ENCODE results near the gene MYH9.
A peak's percentile ranks its signal among the peaks of the same experiment; 100 is the strongest.

Gene MYH9

DNA sequence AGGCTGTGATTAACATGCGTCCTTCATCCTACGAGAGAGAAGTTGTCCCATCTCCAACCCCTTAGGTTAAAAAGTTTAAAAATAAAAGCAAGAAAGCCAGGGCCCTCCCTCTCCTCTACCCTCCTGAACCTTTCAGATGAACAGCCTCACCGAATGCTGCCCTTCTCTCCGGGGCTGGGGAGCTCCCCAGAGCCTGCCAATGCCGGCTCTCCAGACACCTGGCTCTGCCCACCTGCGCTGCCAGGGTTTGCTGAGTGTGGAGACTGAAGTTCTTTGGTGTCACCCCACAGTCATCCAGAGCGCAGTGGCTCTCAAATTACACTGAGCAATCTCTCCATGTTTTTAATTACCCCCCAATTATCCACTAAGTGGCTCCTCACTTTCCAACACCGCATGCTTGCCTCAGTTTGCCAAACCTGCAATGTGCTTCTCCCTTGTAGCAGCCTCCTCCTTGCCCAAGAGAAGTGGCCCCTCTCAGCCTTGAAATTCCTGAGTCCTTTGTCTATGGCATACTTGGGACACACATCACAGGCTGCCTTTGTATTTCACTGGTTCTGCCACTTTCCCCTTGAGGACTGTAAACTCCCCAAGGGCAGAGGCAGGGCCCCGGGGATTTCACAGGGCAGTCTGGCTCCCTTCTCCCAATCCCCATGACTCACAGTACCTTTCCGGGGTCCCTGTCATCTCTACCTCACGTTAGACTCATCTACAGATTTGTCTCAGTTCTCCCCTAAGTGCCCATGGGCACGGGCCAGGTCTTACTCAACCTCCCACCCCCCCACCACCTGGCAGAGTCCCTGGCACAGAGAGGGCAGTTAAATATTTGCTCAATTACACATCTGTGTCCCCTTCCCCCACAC lies 2.0 kb downstream of the MYH9 start:
- DNase-seq = peak; percentile 80

DNA sequence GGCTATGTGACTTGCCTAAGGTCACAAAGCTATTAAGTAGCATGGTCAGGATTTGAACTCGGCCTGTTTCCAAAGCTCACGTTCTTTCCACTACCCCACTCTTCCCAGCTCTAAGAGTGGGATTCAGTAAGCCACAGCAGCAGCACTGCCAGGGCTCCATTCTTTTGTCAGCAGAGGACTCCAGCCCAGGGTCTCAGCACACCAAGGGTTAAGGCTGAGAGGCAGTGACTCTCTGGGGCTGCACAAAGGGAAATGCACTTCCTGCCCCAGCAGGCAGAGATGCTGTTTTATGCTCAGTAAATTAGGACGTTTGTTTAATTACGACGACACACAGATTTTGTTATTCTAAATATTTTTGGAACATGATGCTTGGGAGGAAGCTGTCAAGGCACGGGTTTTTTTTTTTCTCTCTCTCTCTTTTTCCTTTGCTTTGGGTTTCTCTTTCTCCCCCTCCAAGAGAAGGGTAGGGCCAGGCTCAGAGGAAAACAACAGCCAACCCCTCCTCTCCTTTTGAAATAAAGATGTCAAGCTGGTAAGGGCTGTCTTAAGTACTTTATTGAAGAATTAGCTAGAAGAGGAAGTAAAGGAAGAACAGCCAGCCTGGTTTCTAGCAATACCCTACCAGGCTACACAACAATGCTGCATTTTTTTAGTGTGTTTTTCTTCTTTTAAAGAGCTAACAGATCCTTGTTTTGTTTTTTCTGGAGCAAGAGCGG lies 2.8 kb downstream of the MYH9 start:
- peak; percentile 15 for DNase-seq

DNA sequence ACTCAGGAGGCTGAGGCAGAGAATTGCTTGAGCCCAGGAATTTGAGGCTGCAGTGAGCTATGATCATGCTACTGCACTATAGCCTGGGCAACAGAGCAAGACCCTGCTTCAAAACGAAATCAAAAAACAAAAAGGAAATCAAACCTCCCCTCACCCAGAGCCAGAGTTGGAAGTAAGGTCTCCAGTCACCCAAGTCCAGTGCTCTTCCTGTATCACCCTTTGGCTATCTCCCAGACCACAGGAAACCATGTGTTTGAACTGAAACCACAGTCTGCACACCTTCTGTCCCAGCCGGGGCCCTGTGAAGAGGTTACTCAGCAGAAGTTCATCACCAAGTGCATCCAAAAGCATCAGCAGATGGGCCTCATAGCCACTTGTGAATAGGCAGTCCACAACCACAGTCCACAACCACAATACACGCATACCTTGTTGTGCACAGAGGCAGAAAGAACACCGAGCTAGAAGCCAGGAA lies 4.6 kb downstream of the MYH9 start:
- peak; percentile 40 for DNase-seq

DNA sequence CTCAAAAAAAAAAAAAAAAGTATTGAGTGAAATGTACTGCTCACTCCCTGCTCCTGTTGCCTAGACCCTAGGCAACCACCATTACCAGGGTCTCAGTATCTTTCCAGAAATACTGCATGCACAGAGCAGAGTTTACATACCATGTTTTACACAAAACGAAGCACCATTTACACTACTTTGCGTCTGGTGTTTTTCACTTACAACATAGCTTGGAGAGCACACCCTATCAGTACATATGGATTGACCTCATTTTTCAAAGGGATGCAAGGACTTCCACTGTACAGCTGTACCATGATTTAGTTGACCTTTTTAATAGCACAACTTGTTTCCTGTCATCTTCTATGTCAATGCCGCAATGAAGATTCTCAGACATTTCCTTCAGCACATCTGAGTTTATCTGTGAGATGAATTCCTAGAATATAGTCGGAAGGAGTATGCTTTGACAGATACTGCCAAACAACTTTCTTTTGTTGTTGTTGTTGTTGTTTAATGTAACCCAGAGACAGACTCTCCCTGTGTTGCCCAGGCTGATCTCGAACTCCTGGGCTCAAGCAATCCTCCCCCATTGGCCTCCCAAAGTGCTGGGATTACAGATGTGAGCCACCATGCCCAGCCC lies 6.1 kb downstream of the MYH9 start:
- no peak for DNase-seq

DNA sequence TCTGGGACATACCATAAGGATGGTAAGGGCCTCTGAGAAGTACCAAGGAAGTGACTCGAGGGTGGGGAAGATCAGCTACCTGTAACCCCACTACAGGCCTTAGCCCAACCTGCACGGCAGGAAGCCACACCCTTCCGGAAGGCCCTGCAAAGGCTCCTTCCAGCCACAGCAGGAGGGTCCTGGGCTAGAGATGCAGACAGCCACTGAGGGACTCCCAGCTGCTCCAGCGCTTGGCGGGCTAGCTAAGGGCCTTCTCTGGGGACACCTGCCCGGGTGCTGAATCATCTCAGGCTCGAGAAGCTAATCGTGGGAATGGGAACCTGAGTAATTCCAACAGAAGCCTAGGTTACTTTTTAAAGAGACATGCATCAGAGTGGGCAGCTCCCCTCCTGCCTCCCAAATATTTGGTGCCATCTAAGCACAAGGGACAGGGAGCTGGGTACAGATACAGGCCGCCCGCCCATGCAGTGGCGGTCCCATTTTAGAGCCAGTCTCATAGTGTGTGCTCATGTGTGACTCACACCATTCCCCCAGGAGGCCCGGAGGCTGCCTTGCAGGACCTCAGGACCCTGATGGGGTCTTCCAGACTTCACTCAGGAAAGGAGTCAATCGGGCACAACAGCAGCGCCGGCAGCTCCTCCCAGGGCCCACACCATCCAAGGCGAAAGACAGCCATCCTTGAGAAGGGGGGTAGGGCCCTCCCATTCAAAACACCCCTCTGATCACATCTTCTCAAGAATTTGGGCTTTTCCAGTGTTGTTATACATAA lies 8.0 kb downstream of the MYH9 start:
- no peak for DNase-seq

DNA sequence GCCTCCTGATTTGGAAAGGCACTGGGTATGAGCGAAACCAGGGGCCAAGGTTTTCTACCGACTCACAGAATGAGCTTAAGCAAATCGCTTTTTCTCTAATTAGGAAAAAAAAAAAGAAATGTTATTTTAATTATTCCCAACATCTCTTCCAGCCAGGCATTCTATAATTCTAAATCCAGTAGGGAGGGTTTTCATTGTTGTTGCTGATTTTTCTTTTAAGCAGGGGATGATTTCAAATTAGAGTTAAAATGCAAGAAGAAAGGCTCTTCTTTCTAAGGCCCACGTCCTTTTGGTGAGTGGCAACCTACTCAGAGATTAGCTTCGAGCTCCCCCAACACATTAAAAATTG lies 8.9 kb downstream of the MYH9 start:
- no peak for DNase-seq

DNA sequence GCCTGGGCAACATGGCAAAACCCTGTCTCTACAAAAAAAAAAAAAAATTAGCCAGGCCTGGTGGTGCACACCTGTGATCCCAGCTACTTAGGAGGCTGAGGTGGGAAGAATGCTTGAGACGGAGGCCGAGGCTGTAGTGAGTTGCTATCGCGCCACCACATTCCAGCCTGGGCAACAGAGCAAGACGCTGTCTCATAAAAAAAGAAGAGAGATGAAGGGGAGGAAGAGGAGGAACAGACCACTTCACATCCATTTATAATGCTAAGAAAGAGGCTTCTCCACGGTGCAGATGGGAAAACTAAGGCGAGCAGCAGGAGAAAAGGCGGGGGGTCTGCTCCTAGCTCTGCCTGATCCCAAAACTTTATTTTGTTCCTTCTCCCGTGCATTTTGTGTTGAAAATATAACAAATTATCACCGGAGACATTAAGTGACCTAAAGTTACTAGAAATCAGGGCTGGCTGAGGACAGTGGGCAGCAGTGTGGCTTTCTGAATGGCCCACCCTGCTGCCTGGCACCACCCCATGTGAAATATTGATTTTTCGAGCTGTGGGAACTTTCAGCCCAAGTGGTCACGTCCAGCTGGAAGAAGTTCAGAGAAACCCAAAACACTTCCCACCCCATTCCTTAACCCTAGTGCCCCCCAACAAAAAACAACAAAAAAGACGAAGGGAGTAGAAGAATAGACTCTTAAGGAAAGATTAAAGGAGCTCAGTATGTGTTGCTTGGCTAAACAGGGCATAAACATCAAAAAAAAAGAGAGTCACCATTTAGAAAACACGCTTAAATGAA lies 9.5 kb downstream of the MYH9 start:
- no peak for DNase-seq

DNA sequence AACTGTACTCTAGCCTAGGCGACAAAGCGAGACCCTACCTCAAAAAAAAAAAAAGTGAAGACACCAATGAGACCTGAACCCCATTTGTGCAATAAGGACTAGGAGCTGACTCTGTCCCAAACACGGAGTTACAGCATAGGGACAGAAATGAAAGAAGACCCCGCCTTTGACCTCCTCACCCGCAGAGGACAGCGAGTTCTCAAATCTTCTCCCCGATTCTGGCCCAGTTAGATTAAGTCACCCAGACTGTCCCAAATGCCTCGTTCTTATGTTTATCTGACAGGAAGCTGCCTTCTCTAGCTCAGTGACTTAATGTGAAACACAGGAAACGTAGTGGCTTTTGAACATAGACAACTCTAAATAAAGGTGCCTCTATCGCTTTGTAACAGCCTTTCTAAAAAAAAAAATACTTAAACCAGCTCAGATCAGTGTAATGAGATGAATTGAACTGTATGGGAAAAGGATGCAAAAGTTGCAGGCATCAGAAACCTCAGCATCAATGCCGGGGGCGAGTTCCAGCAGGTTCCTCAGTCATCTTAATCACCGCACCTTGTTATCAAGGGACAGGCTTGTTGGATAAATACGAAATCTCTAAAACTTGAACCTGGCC lies 10.6 kb downstream of the MYH9 start:
- DNase-seq = no peak

DNA sequence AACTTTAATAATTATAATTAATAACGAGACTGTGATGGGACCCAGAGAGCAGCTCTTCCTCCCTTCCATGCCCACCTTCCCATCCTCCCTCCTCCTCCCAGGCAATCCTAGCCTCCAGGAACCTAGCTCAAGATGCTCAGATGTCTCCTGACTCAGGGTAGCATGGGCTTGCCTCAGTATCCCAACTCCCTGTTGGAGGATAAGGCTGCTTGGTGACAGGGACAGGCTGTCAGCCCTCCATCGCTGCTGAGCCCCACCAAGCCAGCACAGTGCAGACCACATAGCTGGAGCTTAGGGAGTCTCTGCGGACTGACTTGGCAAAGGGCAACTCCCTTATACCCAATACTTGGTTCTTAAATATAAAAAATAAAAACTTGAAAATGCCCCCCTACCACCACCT lies 11.5 kb downstream of the MYH9 start:
- DNase-seq = no peak

DNA sequence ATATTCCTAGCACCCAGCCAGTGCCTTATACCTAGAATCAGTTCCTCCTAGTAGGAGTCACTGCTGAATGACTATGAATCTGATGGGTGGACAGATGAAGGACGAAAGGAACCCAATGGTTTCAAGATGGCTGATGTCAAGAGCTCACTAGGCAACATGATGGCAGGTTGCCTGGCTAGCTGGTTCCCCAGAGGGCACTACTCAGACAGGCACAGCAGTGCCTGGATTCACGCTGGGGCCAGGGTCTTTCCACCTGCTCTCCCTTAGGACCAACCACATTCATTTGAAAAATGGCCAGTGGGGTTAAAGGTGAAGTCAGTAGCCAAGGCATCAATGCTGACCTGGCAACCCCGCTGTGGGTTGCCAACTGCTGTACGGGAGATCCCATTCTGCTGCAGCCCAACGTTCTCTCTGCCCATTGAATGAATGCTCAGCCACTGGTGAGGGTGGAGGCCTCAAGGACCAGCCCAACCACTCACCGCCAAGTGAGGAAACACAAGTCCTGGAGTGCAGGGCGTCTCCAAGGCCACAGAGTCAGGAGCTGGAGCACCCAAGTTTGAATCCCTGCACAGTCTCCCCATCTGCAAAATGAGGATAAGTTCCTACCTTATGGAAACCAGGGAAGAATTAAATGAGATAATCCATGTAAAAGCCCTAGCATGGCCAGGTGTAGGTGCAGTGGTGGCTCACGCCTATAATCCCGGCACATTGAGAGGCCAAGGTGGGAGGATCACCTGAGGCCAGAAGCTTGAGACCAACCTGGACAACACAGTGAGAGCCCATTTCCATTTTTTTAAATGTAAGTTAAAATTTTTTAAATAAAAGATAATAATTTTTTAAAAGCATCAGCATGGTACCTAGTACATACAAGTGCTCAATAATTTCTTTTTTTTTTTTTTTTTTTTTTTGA lies 12.4 kb downstream of the MYH9 start:
- peak; percentile 5 for DNase-seq

DNA sequence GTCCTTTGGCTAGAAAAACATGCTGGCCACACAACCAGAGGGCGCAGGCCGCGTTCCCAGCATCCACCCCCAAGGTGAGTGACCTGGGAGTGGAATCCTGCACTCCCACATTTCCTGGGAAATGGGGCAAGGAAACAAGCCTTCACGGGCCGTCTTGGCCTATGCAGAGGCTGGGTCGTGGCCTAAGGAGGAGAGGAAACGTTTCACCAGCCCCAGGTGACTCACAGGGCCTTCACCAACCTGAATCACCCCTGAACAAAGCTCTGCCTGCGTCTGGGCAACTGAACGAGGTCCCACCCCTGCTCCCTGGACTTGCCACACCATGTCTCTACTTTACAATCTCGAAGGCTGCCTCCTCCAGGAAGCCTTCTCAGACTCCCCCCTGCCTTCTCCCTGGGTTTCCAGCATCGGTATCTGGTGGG lies 13.2 kb downstream of the MYH9 start:
- DNase-seq = peak; percentile 10

DNA sequence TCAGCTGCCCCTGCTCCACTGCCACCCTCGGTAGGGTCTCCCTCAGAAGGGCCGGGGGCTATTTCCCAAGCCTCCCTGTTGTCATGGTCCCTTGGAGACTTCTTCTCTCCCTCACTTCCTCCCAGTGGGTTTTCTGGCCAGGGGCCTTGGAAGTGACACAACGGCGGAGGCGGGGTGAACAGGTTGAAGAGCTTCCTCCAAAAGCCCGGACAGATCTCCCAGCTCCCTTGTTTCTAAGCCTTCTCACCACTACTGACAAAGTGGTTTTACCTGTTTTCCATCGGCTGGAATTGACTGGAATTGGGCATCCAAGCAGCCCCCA lies 14.5 kb downstream of the MYH9 start:
- peak; percentile 70 for DNase-seq

DNA sequence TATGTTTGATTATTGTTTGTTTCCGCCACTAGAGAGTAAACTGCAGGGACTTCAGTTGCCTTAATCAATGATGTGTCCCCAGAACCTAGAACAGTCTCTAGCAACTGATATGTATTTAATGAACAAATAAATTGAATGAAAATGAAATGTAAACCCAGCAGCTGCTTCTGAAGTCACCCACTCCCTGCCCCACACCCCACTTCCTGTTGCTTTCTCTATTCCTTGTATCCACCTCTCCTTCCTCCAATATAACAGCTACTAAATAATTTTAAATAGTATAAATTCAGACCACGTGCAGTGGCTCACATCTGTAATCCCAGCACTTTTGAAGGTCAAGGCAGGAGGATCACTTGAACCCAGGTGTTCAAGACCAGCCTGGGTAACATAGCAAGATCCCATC lies 15.8 kb downstream of the MYH9 start:
- peak; percentile 8 for DNase-seq

DNA sequence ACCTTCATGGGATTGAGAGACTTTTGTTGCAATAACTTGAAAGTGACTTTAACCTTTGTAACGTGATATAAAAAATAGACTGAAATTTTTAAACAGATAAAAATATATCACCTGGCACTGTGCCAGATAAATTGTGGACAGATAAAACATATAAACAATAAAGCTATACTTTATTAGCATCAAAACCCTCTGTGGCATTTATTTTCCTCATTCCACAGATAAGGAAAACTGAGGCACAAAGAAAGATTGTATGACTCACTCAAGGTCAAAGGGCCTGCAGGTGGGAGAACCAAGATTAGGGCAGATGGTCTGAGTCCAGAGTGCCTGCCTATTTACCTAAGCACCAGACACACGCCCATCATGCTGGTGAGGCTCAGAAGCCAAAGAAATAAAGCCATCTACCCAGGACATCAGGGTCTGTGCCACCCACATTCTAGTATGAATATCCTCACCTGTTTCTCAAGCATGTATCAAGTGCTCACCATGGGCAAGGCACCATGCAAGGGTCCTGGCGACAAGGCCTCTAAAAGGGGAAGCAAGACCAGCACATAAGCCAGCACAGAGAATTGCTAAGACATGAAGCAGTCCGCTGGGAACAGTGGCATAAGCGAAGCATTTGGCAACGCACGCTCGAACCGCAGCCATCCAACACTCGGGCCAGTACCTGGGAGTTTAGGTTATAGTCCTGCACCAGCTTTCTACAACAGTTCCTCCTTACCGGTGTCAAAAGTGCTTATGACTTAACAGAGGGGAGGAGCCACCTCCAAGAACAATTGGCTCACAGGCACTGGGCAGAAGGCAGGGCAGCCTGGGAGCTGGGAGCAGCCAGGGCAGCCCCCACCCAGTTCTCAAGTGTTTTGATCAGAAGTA lies 17.6 kb downstream of the MYH9 start:
- peak; percentile 66 for DNase-seq

DNA sequence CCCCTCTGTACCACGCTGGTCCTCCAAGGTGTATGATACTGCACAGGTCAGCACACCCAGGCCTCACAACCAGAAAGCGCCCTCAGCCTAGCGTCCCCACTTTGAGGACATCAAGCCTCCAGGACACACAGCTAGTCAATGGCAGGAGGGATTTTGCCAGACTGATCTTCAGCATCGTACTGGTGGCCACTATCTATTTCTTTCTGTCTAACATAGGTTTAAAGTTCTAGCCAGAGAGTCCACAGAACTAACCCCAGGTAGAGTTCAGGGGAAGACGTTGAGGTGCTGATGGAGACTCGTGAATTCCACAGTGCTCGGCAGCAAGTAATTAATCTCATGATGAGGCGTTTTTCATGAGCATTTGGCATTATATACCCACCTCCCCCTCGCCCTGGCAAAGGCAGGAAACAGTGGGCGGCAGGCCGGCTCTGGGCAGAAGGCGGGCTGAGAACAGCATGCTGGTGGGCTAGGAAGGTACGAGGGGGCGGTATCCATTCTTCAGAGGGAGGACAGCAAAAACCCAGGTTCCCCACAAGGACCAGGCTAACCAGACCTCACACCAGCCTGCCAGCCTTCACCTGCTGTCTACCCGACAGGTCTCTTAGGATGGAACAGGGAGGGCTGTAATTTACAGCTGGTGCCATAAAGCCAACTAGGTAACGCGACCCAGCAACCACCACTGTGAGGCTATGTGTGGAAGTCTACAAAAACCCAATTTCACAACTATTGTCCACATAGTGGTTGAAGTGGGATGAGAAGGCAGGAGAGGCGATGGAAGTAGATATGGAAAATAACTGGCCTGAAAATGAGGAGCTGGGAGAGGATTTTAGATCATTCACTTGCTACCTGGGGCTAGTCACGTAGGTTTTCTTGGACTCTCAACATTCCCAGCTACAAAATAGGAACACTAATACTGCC lies 18.5 kb downstream of the MYH9 start:
- DNase-seq = no peak

DNA sequence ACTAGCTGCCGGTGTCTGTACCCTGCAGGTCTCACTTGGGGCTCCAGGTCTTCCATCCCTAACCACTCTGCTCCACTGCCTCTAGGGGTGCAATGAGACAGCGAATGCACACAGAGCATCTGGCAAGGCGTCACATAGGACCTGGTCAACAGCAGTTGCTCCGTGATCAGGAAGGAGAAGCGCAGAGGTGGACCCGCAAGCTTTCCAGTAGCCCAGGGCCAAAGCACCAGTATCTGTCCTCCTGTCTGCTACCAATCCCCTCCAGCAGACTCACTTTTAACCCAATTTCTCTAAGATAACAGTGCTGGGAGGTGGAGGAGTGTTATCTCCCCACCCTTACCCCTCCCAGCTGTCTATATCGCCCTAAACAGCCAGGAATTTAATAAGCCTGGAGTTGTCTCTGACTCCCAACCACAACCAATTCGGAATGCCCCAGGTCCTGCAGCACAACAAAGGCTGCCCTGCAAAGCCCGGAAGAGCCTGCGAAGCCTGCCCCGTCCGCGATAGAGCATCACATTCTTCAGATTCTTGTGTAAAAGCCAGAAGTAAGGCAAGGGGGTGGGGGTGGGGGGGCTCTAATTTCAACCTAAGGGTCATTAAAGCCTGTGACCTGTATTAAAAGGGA lies 19.3 kb downstream of the MYH9 start:
- DNase-seq = no peak

DNA sequence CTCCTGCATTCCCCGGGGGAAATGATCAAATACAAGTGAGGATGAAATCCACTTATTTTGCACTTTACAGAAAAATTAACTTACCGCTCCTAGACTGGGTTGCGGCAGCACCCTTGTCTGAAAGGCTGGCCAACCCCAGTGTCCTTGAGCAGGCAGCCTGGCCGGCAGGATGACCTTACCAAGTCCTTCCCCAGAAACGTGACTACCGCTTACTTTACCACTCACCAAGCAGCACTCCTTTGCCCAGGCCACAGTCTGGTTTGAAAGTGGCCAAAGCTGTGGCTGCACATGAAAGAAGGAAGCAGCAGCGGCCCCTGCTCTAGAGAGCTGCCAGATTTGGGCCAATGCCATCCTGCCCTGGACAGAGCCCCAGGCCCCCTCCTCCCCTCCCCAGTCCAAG lies 20.3 kb downstream of the MYH9 start:
- no peak for DNase-seq

DNA sequence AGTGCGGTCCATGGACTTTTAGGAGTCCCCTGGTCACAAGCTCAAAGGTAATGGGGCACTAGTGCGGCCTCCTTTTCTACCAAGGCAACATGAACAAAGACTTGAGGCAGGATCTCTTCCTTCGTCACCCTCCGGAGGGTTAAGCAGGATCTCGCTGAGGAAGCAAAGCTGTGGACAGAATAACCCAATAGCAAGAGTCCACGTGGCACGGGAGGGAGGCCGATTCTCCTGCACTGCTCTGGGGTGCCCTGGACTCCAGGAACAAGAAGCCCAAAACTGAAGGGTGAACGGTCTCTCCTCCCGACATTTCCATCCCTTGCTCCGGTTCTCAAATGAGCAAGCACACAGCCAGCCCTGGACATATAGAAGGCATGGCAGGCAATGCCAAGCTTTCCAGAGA lies 20.7 kb downstream of the MYH9 start:
- DNase-seq = no peak

Measured in DMS53 (cell line).